ENCODE measurements around the gene ZNF397. TPM values are rescaled to one million over a fixed set of nuclear protein-coding genes. Genes with fewer than 3 reads are reported as not detected.

Gene ZNF397
- total RNA-seq, 1 donor from 2014 or later = 48.7 TPM

DNA sequence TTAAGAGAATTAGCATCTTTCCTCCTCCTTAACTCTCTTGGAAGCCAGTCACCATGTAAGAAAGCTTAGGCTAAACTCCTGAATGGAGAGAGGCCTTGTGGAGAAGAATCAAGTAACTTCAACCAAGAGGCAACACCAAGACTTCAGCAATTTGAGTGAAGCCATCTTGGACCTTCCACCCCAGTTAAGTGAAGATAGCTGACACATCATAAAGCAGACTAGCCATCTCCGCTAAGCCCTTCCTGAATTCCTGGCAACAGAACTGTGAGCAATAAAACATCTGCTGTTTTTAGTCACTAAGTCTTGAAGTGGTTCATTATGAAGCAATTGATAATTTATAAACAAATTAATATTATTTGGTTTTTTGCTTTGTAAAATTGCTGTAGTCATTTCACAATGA lies 1.5 kb upstream of the ZNF397 start:
- CTCF ChIA-PET = interaction anchor here (1.7 to 2.5 kb wide), 2 partner anchors 116 to 210 kb away, joined by 6 to 8 read pairs; no protein-coding TSS in a partner anchor
- H3K4me1 Mint-ChIP-seq = peaks cover 20% of the 10 kb centered on the region

DNA sequence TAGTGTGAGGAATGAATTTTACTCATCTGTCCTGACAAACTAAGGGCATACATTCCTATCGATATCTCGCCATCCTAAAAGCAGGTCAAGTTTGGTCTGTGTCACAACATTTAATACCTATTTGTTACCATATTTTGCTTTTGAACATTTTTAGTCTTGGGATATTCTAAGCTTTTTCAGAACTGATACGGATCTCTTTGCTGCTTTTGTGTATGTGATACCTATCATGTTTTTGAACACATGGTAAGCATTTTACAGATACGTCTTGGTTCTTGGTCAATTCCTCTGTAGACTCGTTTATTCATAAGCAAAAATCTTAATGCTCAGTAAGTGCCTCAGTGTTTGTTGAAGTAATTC lies 592 bp downstream of the ZNF397 start:
- no peak for ATAC-seq (ENCODE audit: low read depth)
- POLR2A ChIA-PET = interaction anchor here (0.5 to 4.2 kb wide), 13 partner anchors 9 to 256 kb away, joined by 3 to 54 read pairs (median 9); partner anchors contain the start of genes INO80C, MAPRE2, ZNF24 and ZSCAN30
- Mint-ChIP-seq H3K4me1 (peaks cover 26% of the 10 kb centered on the region), H3K4me3 (peak overlapping the region; percentile 97), H3K9me3 (peaks cover 19% of the 10 kb centered on the region), H3K27ac (peak overlapping the region; percentile 98), H3K27me3 (no peaks in the 10 kb centered on the region), H3K36me3 (ENCODE audit: low read depth) (peaks cover 55% of the 10 kb centered on the region)
- CTCF ChIA-PET = no interaction called here
- no peak for DNase-seq
- intact Hi-C loops (cut with micrococcal nuclease) = loop anchor here (1.0 to 5.0 kb wide), 2 partner anchors 341 to 731 kb away; partner anchors contain the start of genes GALNT1 and RMP24
- TF ChIP-seq, protein P1, sequence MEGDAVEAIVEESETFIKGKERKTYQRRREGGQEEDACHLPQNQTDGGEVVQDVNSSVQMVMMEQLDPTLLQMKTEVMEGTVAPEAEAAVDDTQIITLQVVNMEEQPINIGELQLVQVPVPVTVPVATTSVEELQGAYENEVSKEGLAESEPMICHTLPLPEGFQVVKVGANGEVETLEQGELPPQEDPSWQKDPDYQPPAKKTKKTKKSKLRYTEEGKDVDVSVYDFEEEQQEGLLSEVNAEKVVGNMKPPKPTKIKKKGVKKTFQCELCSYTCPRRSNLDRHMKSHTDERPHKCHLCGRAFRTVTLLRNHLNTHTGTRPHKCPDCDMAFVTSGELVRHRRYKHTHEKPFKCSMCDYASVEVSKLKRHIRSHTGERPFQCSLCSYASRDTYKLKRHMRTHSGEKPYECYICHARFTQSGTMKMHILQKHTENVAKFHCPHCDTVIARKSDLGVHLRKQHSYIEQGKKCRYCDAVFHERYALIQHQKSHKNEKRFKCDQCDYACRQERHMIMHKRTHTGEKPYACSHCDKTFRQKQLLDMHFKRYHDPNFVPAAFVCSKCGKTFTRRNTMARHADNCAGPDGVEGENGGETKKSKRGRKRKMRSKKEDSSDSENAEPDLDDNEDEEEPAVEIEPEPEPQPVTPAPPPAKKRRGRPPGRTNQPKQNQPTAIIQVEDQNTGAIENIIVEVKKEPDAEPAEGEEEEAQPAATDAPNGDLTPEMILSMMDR (IDR thresholded peaks at IDR 0.05) = no peak

More for the DNA sequence above, 1.5 kb upstream of the ZNF397 start:
- POLR2A ChIA-PET = interaction anchor here (1.2 to 4.2 kb wide), 5 partner anchors 29 to 209 kb away, joined by 5 to 54 read pairs (median 16); partner anchors contain the start of genes MAPRE2 and ZSCAN30
- Mint-ChIP-seq H3K9me3 (peaks cover 9% of the 10 kb centered on the region), H3K4me3 (peak overlapping the region; percentile 13), H3K36me3 (ENCODE audit: low read depth) (peaks cover 34% of the 10 kb centered on the region), H3K27me3 (no peaks in the 10 kb centered on the region), H3K27ac (no peak overlapping the region)
- TF ChIP-seq, protein P1 (IDR thresholded peaks at IDR 0.05) = no peak
- DNase-seq (no peak), ATAC-seq (ENCODE audit: low read depth) (no peak)
- intact Hi-C loops (cut with micrococcal nuclease) = no loop called here

DNA sequence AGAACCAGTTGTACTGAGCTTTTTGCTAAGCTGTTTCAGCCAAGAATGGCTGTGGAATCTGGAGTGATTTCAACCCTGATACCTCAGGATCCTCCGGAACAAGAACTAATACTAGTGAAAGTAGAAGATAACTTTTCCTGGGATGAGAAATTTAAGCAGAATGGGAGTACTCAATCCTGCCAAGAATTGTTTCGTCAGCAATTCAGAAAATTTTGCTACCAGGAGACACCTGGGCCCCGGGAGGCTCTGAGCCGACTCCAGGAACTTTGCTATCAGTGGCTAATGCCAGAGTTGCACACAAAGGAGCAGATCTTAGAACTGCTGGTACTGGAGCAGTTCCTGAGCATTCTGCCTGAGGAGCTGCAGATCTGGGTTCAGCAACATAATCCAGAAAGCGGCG lies 1.6 kb downstream of the ZNF397 start:
- H3K36me3 Mint-ChIP-seq (ENCODE audit: low read depth) = peaks cover 65% of the 10 kb centered on the region
- POLR2A ChIA-PET = interaction anchor here (1.2 to 4.2 kb wide), 3 partner anchors 12 to 213 kb away, joined by 3 to 19 read pairs (median 16); no protein-coding TSS in a partner anchor

DNA sequence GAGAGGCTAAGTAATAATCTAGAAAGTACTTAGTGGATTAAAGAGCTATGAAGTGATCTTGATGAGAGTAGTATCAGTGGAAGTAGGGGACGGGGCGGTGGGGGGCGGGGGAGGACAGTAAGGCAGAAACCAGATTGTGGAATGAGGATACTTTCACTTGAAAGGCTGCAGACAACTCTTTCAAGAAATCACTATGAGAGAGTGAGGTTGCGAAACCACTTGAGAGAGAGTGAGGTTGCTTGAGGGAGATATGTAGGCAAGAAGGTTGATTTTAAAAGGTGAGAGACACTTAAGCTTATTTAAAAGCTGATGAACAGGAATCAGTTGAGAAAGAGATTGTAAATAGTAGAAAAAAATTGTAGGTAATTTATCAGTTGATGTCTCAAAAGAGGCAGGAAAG lies 3.8 kb downstream of the ZNF397 start:
- peaks cover 80% of the 10 kb centered on the region for H3K36me3 Mint-ChIP-seq (ENCODE audit: low read depth)
- peaks cover 25% of the 10 kb centered on the region for H3K9me3 Mint-ChIP-seq
- H3K27me3 Mint-ChIP-seq = no peaks in the 10 kb centered on the region
- ChIA-PET CTCF (interaction anchor here (1.7 kb wide), 1 partner anchor 109 kb away, joined by 3 read pairs; no protein-coding TSS in a partner anchor), POLR2A (interaction anchor here (2.7 to 2.9 kb wide), 2 partner anchors 23 to 100 kb away, joined by 10 to 19 read pairs; partner anchors contain the start of gene ZNF24)
- H3K27ac Mint-ChIP-seq = no peak overlapping the region
- no peak for DNase-seq
- peaks cover 53% of the 10 kb centered on the region for H3K4me1 Mint-ChIP-seq
- TF ChIP-seq, protein P1 (IDR thresholded peaks at IDR 0.05) = no peak
- H3K4me3 Mint-ChIP-seq = no peak overlapping the region
- intact Hi-C loops (cut with micrococcal nuclease) = loop anchor here (5.0 kb wide), 1 partner anchor 338 kb away; the partner anchor contains the start of gene GALNT1
- no peak for ATAC-seq (ENCODE audit: low read depth)

More for the DNA sequence above, 1.6 kb downstream of the ZNF397 start:
- CTCF ChIA-PET = no interaction called here
- DNase-seq (no peak), ATAC-seq (ENCODE audit: low read depth) (no peak)
- Mint-ChIP-seq H3K27me3 (no peaks in the 10 kb centered on the region), H3K9me3 (peaks cover 25% of the 10 kb centered on the region), H3K4me3 (no peak overlapping the region), H3K4me1 (peaks cover 36% of the 10 kb centered on the region), H3K27ac (no peak overlapping the region)
- intact Hi-C loops (cut with micrococcal nuclease) = loop anchor here (5.0 kb wide), 1 partner anchor 340 kb away; the partner anchor contains the start of gene GALNT1
- TF ChIP-seq, protein P1 (IDR thresholded peaks at IDR 0.05) = no peak

DNA sequence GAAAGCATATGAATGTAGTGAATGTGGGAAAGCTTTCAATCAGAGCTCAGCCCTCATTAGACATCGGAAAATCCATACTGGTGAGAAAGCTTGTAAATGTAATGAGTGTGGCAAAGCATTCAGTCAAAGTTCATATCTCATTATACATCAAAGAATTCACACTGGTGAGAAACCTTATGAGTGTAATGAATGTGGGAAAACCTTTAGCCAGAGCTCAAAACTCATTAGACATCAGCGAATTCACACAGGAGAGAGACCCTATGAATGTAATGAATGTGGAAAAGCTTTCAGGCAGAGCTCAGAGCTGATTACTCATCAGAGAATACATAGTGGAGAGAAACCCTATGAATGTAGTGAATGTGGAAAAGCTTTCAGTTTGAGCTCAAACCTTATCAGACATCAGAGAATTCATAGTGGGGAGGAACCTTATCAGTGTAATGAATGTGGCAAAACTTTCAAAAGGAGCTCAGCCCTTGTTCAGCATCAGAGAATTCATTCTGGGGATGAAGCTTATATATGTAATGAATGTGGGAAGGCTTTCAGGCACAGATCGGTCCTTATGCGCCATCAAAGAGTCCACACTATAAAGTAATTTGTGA lies 5.0 kb downstream of the ZNF397 start:
- POLR2A ChIA-PET = interaction anchor here (1.1 to 2.9 kb wide), 6 partner anchors 20 to 99 kb away, joined by 3 to 10 read pairs (median 6); partner anchors contain the start of genes ZNF24 and ZSCAN30
- ATAC-seq (ENCODE audit: low read depth) (no peak), DNase-seq (no peak)
- Mint-ChIP-seq H3K27ac (no peak overlapping the region), H3K9me3 (peaks cover 25% of the 10 kb centered on the region), H3K4me1 (peaks cover 49% of the 10 kb centered on the region), H3K27me3 (no peaks in the 10 kb centered on the region), H3K36me3 (ENCODE audit: low read depth) (peaks cover 88% of the 10 kb centered on the region), H3K4me3 (no peak overlapping the region)
- CTCF ChIA-PET = interaction anchor here (0.9 to 1.2 kb wide), 3 partner anchors 8 to 239 kb away, joined by 3 to 5 read pairs (median 3); no protein-coding TSS in a partner anchor
- TF ChIP-seq, protein P1 (IDR thresholded peaks at IDR 0.05) = no peak
- intact Hi-C loops (cut with micrococcal nuclease) = no loop called here

Measured in activated B cell treated with CpG ODN at 0.5 μM for 24 hours (primary cell).